Measurements from ENCODE around the gene EHD4. TPM values are rescaled to one million over a fixed set of nuclear protein-coding genes. Genes with fewer than 3 reads are reported as not detected.

The EHD4 gene
- total and polyA plus RNA-seq, 2 donors (not counting 1 experiment from before 2014, with no cell fraction given): 19.3 to 22.0 TPM

DNA sequence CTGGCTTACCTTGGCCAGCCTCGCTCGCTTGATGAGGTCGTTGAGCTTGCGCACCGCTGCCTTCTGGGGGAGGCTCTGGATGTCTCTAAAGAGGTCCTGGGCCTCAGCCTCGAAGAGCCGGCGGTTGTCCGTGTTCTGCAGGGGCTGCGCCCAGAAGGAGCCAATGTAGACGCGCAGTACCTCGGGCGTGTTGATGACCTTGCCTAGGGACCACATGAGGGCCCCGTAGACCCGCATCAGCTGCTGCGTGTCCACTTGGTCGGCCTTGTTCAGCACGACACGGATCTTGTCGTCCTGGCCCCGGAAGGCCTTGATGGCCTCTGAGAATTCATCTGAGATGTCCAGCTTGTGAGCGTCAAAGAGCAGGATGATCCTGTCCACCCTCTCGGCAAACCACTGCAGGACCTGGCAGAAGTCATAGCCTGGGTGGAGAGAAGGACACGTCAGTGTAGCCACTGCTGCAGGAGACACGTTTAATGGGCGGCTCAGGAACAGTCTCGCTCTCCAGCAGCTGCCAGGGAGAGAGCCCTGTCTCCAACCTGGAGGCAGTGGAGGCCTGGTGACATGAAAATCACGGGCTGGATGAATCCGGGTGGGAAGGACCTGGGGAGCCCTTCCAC is 53.0 kb downstream of the EHD4 start:
- Histone ChIP-seq H3K9ac (ENCODE audit: insufficient read depth, low read length) (no peak overlapping the region), H3K9me3 (ENCODE audit: control insufficient read depth, insufficient read depth, low read depth, low read length) (no peaks in the 10 kb centered on the region), H3K27me3 (ENCODE audit: control insufficient read depth, insufficient read depth, low read length) (no peaks in the 10 kb centered on the region), H3K4me3 (replicated peaks in 1 of 4; ENCODE audit: control extremely low read depth in 1 of 4, insufficient read depth in 1 of 4, low read depth in 3 of 4, low read length in 4 of 4) (no peak overlapping the region), H3K79me2 (ENCODE audit: control insufficient read depth, insufficient read depth, low read length) (no peaks in the 10 kb centered on the region), H2AFZ (ENCODE audit: low read length) (no peak overlapping the region), H3K4me1 (ENCODE audit: control insufficient read depth, extremely low read depth, insufficient read depth, low read length) (peaks cover 18% of the 10 kb centered on the region), H3K27ac (ENCODE audit: insufficient read depth, low read length) (no peak overlapping the region), H3K4me2 (ENCODE audit: extremely low read depth, insufficient read depth, low read length) (no peak overlapping the region), H4K20me1 (ENCODE audit: control insufficient read depth, extremely low read depth, insufficient read depth, low read length) (no peaks in the 10 kb centered on the region), H3K36me3 (ENCODE audit: control insufficient read depth, insufficient read depth, low read length) (peaks cover 9% of the 10 kb centered on the region)
- peak in 1 of 2 donors; percentile 20 for DNase-seq (ENCODE audit: low read depth in 2 of 2)
- TF ChIP-seq CTCF (conservative IDR thresholded peaks at IDR 0.05 in 1 of 2, IDR thresholded peaks at IDR 0.05 in 1 of 2; ENCODE audit: low read depth in 1 of 2, low read length in 2 of 2) (no peak), EZH2 (IDR thresholded peaks at IDR 0.05; ENCODE audit: low read length, missing control alignments) (no peak)

- TF ChIP-seq EZH2 (IDR thresholded peaks at IDR 0.05; ENCODE audit: low read length, missing control alignments): no peak
- no peak for TF ChIP-seq CTCF (conservative IDR thresholded peaks at IDR 0.05 in 1 of 2, IDR thresholded peaks at IDR 0.05 in 1 of 2; ENCODE audit: low read depth in 1 of 2, low read length in 2 of 2)
- Histone ChIP-seq H3K36me3 (ENCODE audit: control insufficient read depth, insufficient read depth, low read length) (peaks cover 6% of the 10 kb centered on the region), H4K20me1 (ENCODE audit: control insufficient read depth, extremely low read depth, insufficient read depth, low read length) (no peaks in the 10 kb centered on the region), H3K4me1 (ENCODE audit: control insufficient read depth, extremely low read depth, insufficient read depth, low read length) (peaks cover 18% of the 10 kb centered on the region), H3K79me2 (ENCODE audit: control insufficient read depth, insufficient read depth, low read length) (no peaks in the 10 kb centered on the region), H3K27ac (ENCODE audit: insufficient read depth, low read length) (no peak overlapping the region), H2AFZ (ENCODE audit: low read length) (no peak overlapping the region), H3K9ac (ENCODE audit: insufficient read depth, low read length) (no peak overlapping the region), H3K27me3 (ENCODE audit: control insufficient read depth, insufficient read depth, low read length) (no peaks in the 10 kb centered on the region), H3K9me3 (ENCODE audit: control insufficient read depth, insufficient read depth, low read depth, low read length) (no peaks in the 10 kb centered on the region), H3K4me3 (replicated peaks in 1 of 4; ENCODE audit: control extremely low read depth in 1 of 4, insufficient read depth in 1 of 4, low read depth in 3 of 4, low read length in 4 of 4) (no peak overlapping the region), H3K4me2 (ENCODE audit: extremely low read depth, insufficient read depth, low read length) (no peak overlapping the region)
- DNase-seq (ENCODE audit: low read depth in 2 of 2): no peak
Observed at GRCh38 chr15:41918506-41919126, 53.7 kb downstream of the EHD4 start.

DNA sequence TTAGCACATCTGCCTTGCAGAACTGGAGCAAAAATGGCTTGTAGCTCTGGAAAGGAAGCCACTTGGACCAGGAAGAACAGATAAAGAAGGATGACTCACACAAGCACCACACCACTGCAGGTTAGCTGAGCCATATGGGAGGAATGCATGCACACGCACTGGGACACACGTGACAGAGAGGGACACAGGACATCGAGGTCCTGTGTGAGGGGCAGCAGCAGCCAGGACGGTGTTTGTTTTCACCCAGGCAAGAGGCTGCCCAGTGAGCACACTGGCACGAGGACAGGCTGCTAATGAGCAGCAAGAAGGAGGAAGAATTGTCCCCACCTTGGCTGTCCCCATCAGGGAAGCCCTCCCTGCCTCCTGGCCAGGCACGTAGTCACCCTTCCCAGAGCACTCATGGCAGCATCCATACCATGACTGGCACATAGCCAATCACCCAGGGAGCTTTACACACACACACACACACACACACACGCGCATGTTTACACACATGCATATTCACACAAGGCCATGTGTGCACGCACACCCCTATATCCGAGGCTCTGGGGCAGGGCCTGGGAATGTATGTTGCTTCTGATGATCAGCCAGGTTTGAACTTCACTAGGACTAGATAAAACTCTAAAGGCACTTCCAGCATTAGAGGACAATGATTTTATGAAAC is 54.5 kb downstream of the EHD4 start:
- DNase-seq (ENCODE audit: low read depth in 2 of 2): peak; percentile 52 to 87

More for the DNA sequence above, 54.5 kb downstream of the EHD4 start:
- Histone ChIP-seq H3K4me1 (ENCODE audit: control insufficient read depth, extremely low read depth, insufficient read depth, low read length) (peaks cover 18% of the 10 kb centered on the region), H3K27ac (ENCODE audit: insufficient read depth, low read length) (no peak overlapping the region), H4K20me1 (ENCODE audit: control insufficient read depth, extremely low read depth, insufficient read depth, low read length) (no peaks in the 10 kb centered on the region), H3K4me3 (replicated peaks in 1 of 4; ENCODE audit: control extremely low read depth in 1 of 4, insufficient read depth in 1 of 4, low read depth in 3 of 4, low read length in 4 of 4) (no peak overlapping the region), H3K4me2 (ENCODE audit: extremely low read depth, insufficient read depth, low read length) (no peak overlapping the region), H3K9ac (ENCODE audit: insufficient read depth, low read length) (no peak overlapping the region), H3K9me3 (ENCODE audit: control insufficient read depth, insufficient read depth, low read depth, low read length) (no peaks in the 10 kb centered on the region), H3K27me3 (ENCODE audit: control insufficient read depth, insufficient read depth, low read length) (no peaks in the 10 kb centered on the region), H3K36me3 (ENCODE audit: control insufficient read depth, insufficient read depth, low read length) (peaks cover 6% of the 10 kb centered on the region), H3K79me2 (ENCODE audit: control insufficient read depth, insufficient read depth, low read length) (no peaks in the 10 kb centered on the region), H2AFZ (ENCODE audit: low read length) (no peak overlapping the region)
- no peak for TF ChIP-seq EZH2 (IDR thresholded peaks at IDR 0.05; ENCODE audit: low read length, missing control alignments)
- TF ChIP-seq CTCF (conservative IDR thresholded peaks at IDR 0.05 in 1 of 2, IDR thresholded peaks at IDR 0.05 in 1 of 2; ENCODE audit: low read depth in 1 of 2, low read length in 2 of 2): no peak

Measured in fibroblast of lung (primary cell).